WTC11 (cell line): ENCODE results near the gene ELOB. TPM values are rescaled to one million over a fixed set of nuclear protein-coding genes. Genes with fewer than 3 reads are reported as not detected.

ENCODE experiments used
- ATAC-seq: fragments of 200-7000 bp; cut with Tn5 transposase; 2 replicates; pipeline ENCODE4 v1.10.0; 2021; ENCODE audit warnings: mild to moderate bottlenecking, moderate library complexity
- CTCF ChIA-PET: fragments of 300-600 bp; sonication (Branson Sonifier 250); formaldehyde crosslinking; loops from one replicate; lab custom pipeline; 2021; ENCODE audit warnings: antibody characterized with exemption; lab: Charles Lee
- POLR2A ChIA-PET: fragments of 350-600 bp; sonication (Branson Sonifier 250); formaldehyde crosslinking; loops from one replicate; lab custom pipeline; 2021; ENCODE audit warnings: antibody characterized with exemption; lab: Charles Lee
- DNase-seq: peaks from one replicate; pipeline ENCODE4 v3.0.0; 2021; ENCODE audit warnings: low spot score
- H3K27ac Mint-ChIP-seq: 2 replicates; pipeline ENCODE4 v1.8.0; 2021; ENCODE audit warnings: mixed read lengths
- H3K27me3 Mint-ChIP-seq: 2 replicates; pipeline ENCODE4 v1.8.0; 2021; ENCODE audit warnings: low read depth, mild to moderate bottlenecking, moderate library complexity, mixed read lengths
- H3K36me3 Mint-ChIP-seq: 2 replicates; pipeline ENCODE4 v1.8.0; 2021; ENCODE audit warnings: mixed read lengths
- H3K4me1 Mint-ChIP-seq: 2 replicates; pipeline ENCODE4 v1.8.0; 2022; ENCODE audit warnings: mixed read lengths
- H3K4me3 Mint-ChIP-seq: 2 replicates; pipeline ENCODE4 v1.8.0; 2021; ENCODE audit warnings: mild to moderate bottlenecking, moderate library complexity, mixed read lengths
- H3K9me3 Mint-ChIP-seq: 2 replicates; pipeline ENCODE4 v1.8.0; 2021; ENCODE audit warnings: mixed read lengths
- ARID4B ChIP-seq: sonication (generic); formaldehyde crosslinking; IDR thresholded peaks from 2 replicates; pipeline ENCODE4 v1.8.0; 2023; ENCODE audit warnings: missing genetic modification reagents, mild to moderate bottlenecking, borderline replicate concordance
- ATF1 ChIP-seq: sonication (generic); formaldehyde crosslinking; IDR thresholded peaks from 2 replicates; pipeline ENCODE4 v1.8.1; 2023; ENCODE audit warnings: mild to moderate bottlenecking, moderate library complexity, missing genetic modification reagents
- ETV6 ChIP-seq: sonication (generic); formaldehyde crosslinking; IDR thresholded peaks from 2 replicates; pipeline ENCODE4 v1.8.1; 2022; ENCODE audit warnings: mild to moderate bottlenecking, missing genetic modification reagents
- FOXJ3 ChIP-seq: sonication (generic); formaldehyde crosslinking; IDR thresholded peaks from 2 replicates; pipeline ENCODE4 v1.9.0; 2021; ENCODE audit warnings: missing genetic modification reagents, mild to moderate bottlenecking, borderline replicate concordance
- JAZF1 ChIP-seq: fragments of 250-450 bp; sonication (Bioruptor Pico); IDR thresholded peaks from 2 replicates; pipeline ENCODE4 v1.9.0; 2021; ENCODE audit warnings: moderate library complexity, mild to moderate bottlenecking, inconsistent platforms
- MAX ChIP-seq: sonication (generic); formaldehyde crosslinking; IDR thresholded peaks from 2 replicates; pipeline ENCODE4 v1.8.0; 2022; ENCODE audit warnings: mild to moderate bottlenecking, missing genetic modification reagents
- MYBL2 ChIP-seq: sonication (generic); formaldehyde crosslinking; IDR thresholded peaks from 2 replicates; pipeline ENCODE4 v1.8.1; 2023; ENCODE audit warnings: mild to moderate bottlenecking, moderate library complexity, missing genetic modification reagents
- OVOL2 ChIP-seq: fragments of 250-450 bp; sonication (Bioruptor Pico); IDR thresholded peaks from 2 replicates; pipeline ENCODE4 v1.9.0; 2021; ENCODE audit warnings: mild to moderate bottlenecking, borderline replicate concordance
- PRRX2 ChIP-seq: fragments of 250-450 bp; sonication (Bioruptor Pico); IDR thresholded peaks from 2 replicates; pipeline ENCODE4 v1.8.0; 2021; ENCODE audit warnings: mild to moderate bottlenecking
- TCF7 ChIP-seq: sonication (generic); formaldehyde crosslinking; IDR thresholded peaks from 2 replicates; pipeline ENCODE4 v1.8.0; 2022; ENCODE audit warnings: mild to moderate bottlenecking, low read depth, missing genetic modification reagents, moderate library complexity
- ZNF138 ChIP-seq: sonication (generic); formaldehyde crosslinking; conservative IDR thresholded peaks from 2 replicates; pipeline ENCODE4 v1.8.1; 2022; ENCODE audit warnings: mild to moderate bottlenecking, moderate library complexity, missing genetic modification reagents
- total RNA-seq: library from RNA; stranded (reverse); gene quantifications from 3 replicates; pipeline ENCODE4 v1.2.3, GENCODE V29; 2021
- TF ChIP-seq, protein P1 (sequence below): fragments of 250-450 bp; sonication (Bioruptor Pico); IDR thresholded peaks from 2 replicates; pipeline ENCODE4 v1.9.0; 2021; ENCODE audit warnings: mild to moderate bottlenecking
- TF ChIP-seq, protein P2 (sequence below): fragments of 250-450 bp; sonication (Bioruptor Pico); IDR thresholded peaks from 2 replicates; pipeline ENCODE4 v2.1.2; 2022; ENCODE audit warnings: mild to moderate bottlenecking, moderate library complexity
- TF ChIP-seq, protein P3 (sequence below): sonication (generic); formaldehyde crosslinking; IDR thresholded peaks from 2 replicates; pipeline ENCODE4 v1.8.1; 2023; ENCODE audit warnings: mild to moderate bottlenecking, missing genetic modification reagents
- TF ChIP-seq, protein P4 (sequence below): sonication (generic); formaldehyde crosslinking; IDR thresholded peaks from 2 replicates; pipeline ENCODE4 v1.8.1; 2022; ENCODE audit warnings: low read depth, missing genetic modification reagents, borderline replicate concordance

The ELOB gene
- total RNA-seq, 1 experiment from 2014 or later, result 252 TPM

DNA sequence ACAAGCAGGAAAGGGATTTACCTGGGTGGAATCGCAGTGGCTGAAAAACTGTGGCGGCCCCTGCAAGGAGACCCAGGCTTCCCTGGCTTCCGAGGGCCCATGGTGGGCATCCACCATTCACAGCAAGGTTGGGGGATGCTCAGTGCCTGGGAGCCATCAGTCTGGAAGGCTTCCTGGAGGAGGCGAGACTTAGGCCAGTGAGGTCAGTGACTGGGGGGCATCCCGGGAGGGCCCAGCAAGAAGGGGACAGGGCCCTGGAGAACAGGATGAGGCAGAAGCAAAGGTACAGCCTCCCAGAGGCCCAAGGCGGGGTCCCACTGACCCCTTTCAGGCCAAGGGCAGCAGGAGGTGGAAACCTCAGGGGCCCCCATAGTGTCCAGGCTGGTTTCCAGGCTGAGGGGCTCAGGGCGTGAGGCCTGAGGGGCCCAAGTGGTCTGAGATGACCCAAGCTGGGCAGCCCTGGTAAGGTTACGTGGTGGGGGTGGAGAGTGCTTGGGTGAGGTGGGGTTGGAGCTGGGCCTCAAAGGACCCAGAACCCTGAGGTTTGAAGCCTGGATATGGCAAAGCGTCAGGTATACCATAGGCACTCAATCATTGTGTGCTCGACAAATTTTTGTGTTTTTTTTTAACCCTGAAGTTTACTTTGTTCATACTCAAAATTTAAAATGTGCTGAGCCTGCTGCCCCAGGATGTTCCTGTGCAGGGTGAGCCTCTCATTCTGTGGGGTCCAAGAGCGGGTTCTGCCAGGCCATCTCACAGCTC lies 40.4 kb downstream of the ELOB start (continued):
- TF ChIP-seq ARID4B (no peak), ATF1 (CRISPR knock-in tag) (no peak), ETV6 (CRISPR knock-in tag) (no peak), OVOL2 (no peak)

GRCh38 chr16:2734844-2735515 lies 42.1 kb downstream of the ELOB start:
- Mint-ChIP-seq H3K27me3 (peaks cover 7% of the 10 kb centered on the region), H3K36me3 (no peaks in the 10 kb centered on the region), H3K4me1 (no peaks in the 10 kb centered on the region), H3K9me3 (no peaks in the 10 kb centered on the region), H3K27ac (no peak overlapping the region), H3K4me3 (no peak overlapping the region)
- no peak for ATAC-seq
- ChIA-PET CTCF (no interaction called here), POLR2A (interaction anchor here (1.5 kb wide), 1 partner anchor 17 kb away, joined by 3 read pairs; no protein-coding TSS in a partner anchor)
- DNase-seq, result no peak
- TF ChIP-seq, protein P1, sequence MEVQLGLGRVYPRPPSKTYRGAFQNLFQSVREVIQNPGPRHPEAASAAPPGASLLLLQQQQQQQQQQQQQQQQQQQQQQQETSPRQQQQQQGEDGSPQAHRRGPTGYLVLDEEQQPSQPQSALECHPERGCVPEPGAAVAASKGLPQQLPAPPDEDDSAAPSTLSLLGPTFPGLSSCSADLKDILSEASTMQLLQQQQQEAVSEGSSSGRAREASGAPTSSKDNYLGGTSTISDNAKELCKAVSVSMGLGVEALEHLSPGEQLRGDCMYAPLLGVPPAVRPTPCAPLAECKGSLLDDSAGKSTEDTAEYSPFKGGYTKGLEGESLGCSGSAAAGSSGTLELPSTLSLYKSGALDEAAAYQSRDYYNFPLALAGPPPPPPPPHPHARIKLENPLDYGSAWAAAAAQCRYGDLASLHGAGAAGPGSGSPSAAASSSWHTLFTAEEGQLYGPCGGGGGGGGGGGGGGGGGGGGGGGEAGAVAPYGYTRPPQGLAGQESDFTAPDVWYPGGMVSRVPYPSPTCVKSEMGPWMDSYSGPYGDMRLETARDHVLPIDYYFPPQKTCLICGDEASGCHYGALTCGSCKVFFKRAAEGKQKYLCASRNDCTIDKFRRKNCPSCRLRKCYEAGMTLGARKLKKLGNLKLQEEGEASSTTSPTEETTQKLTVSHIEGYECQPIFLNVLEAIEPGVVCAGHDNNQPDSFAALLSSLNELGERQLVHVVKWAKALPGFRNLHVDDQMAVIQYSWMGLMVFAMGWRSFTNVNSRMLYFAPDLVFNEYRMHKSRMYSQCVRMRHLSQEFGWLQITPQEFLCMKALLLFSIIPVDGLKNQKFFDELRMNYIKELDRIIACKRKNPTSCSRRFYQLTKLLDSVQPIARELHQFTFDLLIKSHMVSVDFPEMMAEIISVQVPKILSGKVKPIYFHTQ (CRISPR knock-in tag), result no peak
- TF ChIP-seq MYBL2 (CRISPR knock-in tag) (no peak), PRRX2 (CRISPR knock-in tag) (no peak)
- TF ChIP-seq, protein P2, sequence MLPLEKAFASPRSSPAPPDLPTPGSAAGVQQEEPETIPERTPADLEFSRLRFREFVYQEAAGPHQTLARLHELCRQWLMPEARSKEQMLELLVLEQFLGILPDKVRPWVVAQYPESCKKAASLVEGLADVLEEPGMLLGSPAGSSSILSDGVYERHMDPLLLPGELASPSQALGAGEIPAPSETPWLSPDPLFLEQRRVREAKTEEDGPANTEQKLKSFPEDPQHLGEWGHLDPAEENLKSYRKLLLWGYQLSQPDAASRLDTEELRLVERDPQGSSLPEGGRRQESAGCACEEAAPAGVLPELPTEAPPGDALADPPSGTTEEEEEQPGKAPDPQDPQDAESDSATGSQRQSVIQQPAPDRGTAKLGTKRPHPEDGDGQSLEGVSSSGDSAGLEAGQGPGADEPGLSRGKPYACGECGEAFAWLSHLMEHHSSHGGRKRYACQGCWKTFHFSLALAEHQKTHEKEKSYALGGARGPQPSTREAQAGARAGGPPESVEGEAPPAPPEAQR (CRISPR knock-in tag), result no peak

DNA sequence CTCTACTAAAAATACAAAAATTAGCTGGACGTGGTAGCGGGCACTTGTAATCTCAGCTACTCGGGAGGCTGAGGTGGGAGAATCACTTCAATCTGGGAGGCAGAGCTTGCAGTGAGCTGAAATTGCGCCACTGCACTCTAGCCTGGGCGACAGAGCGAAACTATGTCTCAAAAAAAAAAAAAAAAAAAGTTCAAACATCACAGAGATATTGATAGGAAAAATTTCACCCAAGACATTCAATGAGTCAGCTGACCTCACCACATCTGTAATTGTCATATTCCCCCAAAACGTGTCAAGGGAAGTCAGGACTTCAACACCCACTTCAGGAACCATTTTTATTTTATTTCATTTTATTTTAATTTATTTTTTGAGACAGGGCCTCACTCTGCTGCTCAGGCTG lies 49.0 kb downstream of the ELOB start:
- TF ChIP-seq TCF7 (no peak), MAX (CRISPR knock-in tag) (no peak), FOXJ3 (CRISPR knock-in tag) (no peak), ZNF138 (CRISPR knock-in tag) (no peak), JAZF1 (CRISPR knock-in tag) (no peak)
- TF ChIP-seq, protein P3, sequence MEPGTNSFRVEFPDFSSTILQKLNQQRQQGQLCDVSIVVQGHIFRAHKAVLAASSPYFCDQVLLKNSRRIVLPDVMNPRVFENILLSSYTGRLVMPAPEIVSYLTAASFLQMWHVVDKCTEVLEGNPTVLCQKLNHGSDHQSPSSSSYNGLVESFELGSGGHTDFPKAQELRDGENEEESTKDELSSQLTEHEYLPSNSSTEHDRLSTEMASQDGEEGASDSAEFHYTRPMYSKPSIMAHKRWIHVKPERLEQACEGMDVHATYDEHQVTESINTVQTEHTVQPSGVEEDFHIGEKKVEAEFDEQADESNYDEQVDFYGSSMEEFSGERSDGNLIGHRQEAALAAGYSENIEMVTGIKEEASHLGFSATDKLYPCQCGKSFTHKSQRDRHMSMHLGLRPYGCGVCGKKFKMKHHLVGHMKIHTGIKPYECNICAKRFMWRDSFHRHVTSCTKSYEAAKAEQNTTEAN (CRISPR knock-in tag), result no peak
- TF ChIP-seq, protein P4, sequence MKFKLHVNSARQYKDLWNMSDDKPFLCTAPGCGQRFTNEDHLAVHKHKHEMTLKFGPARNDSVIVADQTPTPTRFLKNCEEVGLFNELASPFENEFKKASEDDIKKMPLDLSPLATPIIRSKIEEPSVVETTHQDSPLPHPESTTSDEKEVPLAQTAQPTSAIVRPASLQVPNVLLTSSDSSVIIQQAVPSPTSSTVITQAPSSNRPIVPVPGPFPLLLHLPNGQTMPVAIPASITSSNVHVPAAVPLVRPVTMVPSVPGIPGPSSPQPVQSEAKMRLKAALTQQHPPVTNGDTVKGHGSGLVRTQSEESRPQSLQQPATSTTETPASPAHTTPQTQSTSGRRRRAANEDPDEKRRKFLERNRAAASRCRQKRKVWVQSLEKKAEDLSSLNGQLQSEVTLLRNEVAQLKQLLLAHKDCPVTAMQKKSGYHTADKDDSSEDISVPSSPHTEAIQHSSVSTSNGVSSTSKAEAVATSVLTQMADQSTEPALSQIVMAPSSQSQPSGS (CRISPR knock-in tag), result no peak
- TF ChIP-seq, protein P1 (CRISPR knock-in tag), result no peak
- Mint-ChIP-seq H3K27ac (no peak overlapping the region), H3K36me3 (no peaks in the 10 kb centered on the region), H3K27me3 (peaks cover 7% of the 10 kb centered on the region), H3K9me3 (no peaks in the 10 kb centered on the region), H3K4me1 (no peaks in the 10 kb centered on the region), H3K4me3 (no peak overlapping the region)
- ATAC-seq (no peak), DNase-seq (no peak)
- CTCF ChIA-PET, result interaction anchor here (0.6 to 0.8 kb wide), 3 partner anchors 18 to 253 kb away, joined by 3 to 4 read pairs (median 4); partner anchors contain the start of gene TBC1D24
- POLR2A ChIA-PET, result no interaction called here
